Gastrocnemius medialis (tissue), 4 donors: ENCODE data around the gene KIAA0040. TPM values are rescaled to one million over a fixed set of nuclear protein-coding genes. Genes with fewer than 3 reads are reported as not detected.

Experiments used
- ATAC-seq, 2 donors: fragments of 150-250 bp; one replicate each; pipeline ENCODE4 v1.9.1; 2016
- DNase-seq, 2 donors: peaks; one replicate each; pipeline ENCODE4 v3.0.0-alpha.2; 2019
- H3K27ac ChIP-seq, 4 donors: fragments of 200-600 bp; sonication (generic); 1 replicate in 1 of 4; 2 replicates in 3 of 4; pipeline ENCODE4 v1.5.1; 2016 to 2018; ENCODE audit warnings: mild to moderate bottlenecking in 2 of 4, moderate library complexity in 1 of 4
- H3K27me3 ChIP-seq, 3 donors: fragments of 200-600 bp; sonication (generic) in 2 of 3; 1 replicate in 1 of 3; 2 replicates in 2 of 3; pipeline versions ENCODE4 v1.5.1 to v1.6.0; 2016 to 2019; ENCODE audit warnings: mild to moderate bottlenecking in 1 of 3, moderate library complexity in 1 of 3
- H3K36me3 ChIP-seq, 2 donors: fragments of 200-600 bp; sonication (generic) in 1 of 2; one replicate each; pipeline ENCODE4 v1.5.1; 2017 to 2018
- H3K4me1 ChIP-seq, 2 donors: fragments of 200-600 bp; sonication (generic) in 1 of 2; one replicate each; pipeline ENCODE4 v1.5.1; 2016 to 2017; ENCODE audit warnings: mild to moderate bottlenecking in 2 of 2
- H3K4me3 ChIP-seq, 4 donors: fragments of 200-600 bp; sonication (generic) in 3 of 4; 1 replicate in 1 of 4; 2 replicates in 3 of 4; pipeline ENCODE4 v1.5.1; 2016 to 2019; ENCODE audit warnings: mild to moderate bottlenecking in 2 of 4
- H3K9me3 ChIP-seq, 3 donors: fragments of 200-600 bp; sonication (generic) in 2 of 3; 1 replicate in 1 of 3; 2 replicates in 2 of 3; pipeline ENCODE4 v1.5.1; 2016 to 2019
- POLR2A ChIP-seq, 2 donors: fragments of 450-650 bp; IDR thresholded peaks; one replicate each; pipeline ENCODE4 v1.6.1; 2017; ENCODE audit warnings: antibody characterized with exemption in 2 of 2, mild to moderate bottlenecking in 2 of 2, moderate library complexity in 2 of 2
- in situ Hi-C, 4 donors: fragments of 200-750 bp; cut with MboI; loops; one replicate each; pipeline versions ENCODE4 v1.15.0 to v1.8.0; 2017; ENCODE audit warnings: low sequenced_read_pairs in 4 of 4
- intact Hi-C: fragments of 100-400 bp; cut with DNase I; formaldehyde crosslinking; loops from one replicate; pipeline ENCODE4 v1.15.1; 2023; ENCODE audit warnings: low total_unique reads
- total RNA-seq, 4 donors: library from RNA; depleted of rRNA; stranded (reverse); fragments of >200 nt; gene quantifications; one replicate each; pipeline versions ENCODE4 v1.1.0 to v1.2.3, GENCODE V29; 2016
- TF ChIP-seq, protein P1 (sequence below), 5 experiments: fragments of 450-650 bp in 3 of 5; fragments of 200-600 bp in 2 of 5; sonication (generic) in 2 of 5; IDR thresholded peaks in 4 of 5; conservative IDR thresholded peaks in 1 of 5; 1 replicate in 4 of 5; 2 replicates in 1 of 5; pipeline ENCODE4 v1.5.1; 2016 to 2019; ENCODE audit warnings: antibody characterized with exemption in 5 of 5, mild to moderate bottlenecking in 3 of 5, moderate library complexity in 3 of 5

The KIAA0040 gene
- total RNA-seq, 4 donors from 2014 or later, result 17.5 to 33.1 (median 19.5) TPM

DNA sequence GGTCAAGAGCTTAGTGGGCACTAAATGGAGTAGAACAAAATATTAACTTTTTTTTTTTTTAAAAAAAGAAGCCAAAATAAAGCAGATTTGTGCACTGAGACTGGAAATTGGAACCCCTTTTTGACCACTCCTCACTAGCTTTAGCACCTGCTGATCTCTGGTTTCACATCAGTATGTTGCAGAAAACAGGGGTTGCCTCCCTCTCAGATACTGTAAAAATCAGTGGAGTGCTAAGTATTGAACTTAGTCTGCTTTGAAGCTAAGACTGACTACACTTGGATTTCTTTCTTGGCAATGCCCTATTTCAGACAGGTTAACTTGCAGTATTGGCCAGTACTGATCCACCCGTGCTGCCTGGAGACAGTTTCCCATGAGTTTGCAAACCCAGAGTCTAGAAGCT is 2.7 kb upstream of the KIAA0040 start:
- no peaks in the 10 kb centered on the region for H3K36me3 ChIP-seq
- ATAC-seq (no peak), DNase-seq (no peak)
- in situ Hi-C loops (no loop called here), intact Hi-C loops (no loop called here)
- H3K4me3 ChIP-seq, result no peak overlapping the region
- H3K9me3 ChIP-seq, result no peaks in the 10 kb centered on the region
- H3K4me1 ChIP-seq, result peaks cover 13 to 25% of the 10 kb centered on the region in 2 donors
- no peaks in the 10 kb centered on the region for H3K27me3 ChIP-seq
- TF ChIP-seq POLR2A (IDR thresholded peaks at IDR 0.05), result no peak
- TF ChIP-seq, protein P1, sequence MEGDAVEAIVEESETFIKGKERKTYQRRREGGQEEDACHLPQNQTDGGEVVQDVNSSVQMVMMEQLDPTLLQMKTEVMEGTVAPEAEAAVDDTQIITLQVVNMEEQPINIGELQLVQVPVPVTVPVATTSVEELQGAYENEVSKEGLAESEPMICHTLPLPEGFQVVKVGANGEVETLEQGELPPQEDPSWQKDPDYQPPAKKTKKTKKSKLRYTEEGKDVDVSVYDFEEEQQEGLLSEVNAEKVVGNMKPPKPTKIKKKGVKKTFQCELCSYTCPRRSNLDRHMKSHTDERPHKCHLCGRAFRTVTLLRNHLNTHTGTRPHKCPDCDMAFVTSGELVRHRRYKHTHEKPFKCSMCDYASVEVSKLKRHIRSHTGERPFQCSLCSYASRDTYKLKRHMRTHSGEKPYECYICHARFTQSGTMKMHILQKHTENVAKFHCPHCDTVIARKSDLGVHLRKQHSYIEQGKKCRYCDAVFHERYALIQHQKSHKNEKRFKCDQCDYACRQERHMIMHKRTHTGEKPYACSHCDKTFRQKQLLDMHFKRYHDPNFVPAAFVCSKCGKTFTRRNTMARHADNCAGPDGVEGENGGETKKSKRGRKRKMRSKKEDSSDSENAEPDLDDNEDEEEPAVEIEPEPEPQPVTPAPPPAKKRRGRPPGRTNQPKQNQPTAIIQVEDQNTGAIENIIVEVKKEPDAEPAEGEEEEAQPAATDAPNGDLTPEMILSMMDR (IDR thresholded peaks at IDR 0.05 in 4 of 5, conservative IDR thresholded peaks at IDR 0.05 in 1 of 5), result no peak
- H3K27ac ChIP-seq, result no peak overlapping the region

DNA sequence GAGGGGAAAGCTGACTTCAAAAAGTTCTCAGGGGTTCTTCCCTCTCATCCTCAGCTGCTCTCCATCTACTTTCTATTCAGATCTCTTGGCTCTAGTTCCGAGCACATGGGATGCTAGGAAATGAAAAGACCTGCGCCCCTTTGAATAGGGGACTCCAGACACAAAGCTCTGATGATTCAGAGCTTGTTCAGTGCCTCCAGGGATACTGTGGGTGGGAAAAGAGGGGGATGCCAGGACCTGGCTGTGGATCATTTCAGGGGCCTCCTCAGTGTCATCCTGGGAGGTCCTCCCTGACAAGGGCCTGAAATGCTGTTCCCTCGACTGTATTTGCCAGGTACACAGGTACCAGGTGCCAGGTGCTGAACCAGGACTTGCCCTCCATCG is 943 bp upstream of the KIAA0040 start:
- Histone ChIP-seq H3K27me3 (no peaks in the 10 kb centered on the region), H3K4me3 (peak overlapping the region; percentile 76 to 90 (median 78)), H3K9me3 (no peaks in the 10 kb centered on the region), H3K27ac (peak overlapping the region; percentile 86 to 95 (median 91)), H3K36me3 (no peaks in the 10 kb centered on the region), H3K4me1 (peaks cover 10 to 36% of the 10 kb centered on the region in 2 donors)
- ATAC-seq, result peak in 1 of 2 donors; percentile 2
- DNase-seq, result no peak
- in situ Hi-C loops (no loop called here), intact Hi-C loops (loop anchor here (2.0 to 5.0 kb wide), 2 partner anchors 39 to 171 kb away; partner anchors contain the start of gene MRPS14)
- no peak for TF ChIP-seq POLR2A (IDR thresholded peaks at IDR 0.05)
- TF ChIP-seq, protein P1 (IDR thresholded peaks at IDR 0.05 in 4 of 5, conservative IDR thresholded peaks at IDR 0.05 in 1 of 5), result no peak

DNA sequence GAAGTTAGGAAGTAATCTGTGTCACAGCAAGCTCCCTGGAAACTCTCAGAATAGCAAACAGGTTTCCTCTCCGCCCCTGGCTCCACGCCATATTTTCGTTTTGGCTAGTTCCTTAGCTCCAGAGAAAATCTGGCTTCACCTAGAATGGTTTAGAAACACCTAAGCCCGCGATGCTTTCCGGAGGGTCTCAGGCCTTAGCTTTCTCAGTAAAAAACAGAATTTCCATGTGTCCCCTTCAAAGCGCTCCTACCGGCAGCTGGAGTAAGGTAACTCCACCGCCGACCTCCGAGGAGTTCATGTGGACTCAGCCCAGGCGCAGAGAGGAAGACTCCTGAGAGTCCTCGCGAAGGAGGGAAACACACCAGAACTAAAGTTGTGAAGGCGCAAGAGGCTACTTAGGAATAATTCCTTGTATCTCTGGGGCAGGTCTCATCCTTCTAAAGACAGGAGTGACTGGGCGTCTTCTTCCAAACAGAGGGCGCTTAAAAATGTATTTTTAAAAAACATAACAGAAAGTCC is 406 bp downstream of the KIAA0040 start:
- intact Hi-C loops (loop anchor here (2.0 to 5.0 kb wide), 2 partner anchors 37 to 170 kb away; partner anchors contain the start of gene MRPS14), in situ Hi-C loops (no loop called here)
- Histone ChIP-seq H3K36me3 (no peaks in the 10 kb centered on the region), H3K4me1 (peaks cover 10 to 49% of the 10 kb centered on the region in 2 donors), H3K27ac (peak overlapping the region; percentile 86 to 95 (median 91)), H3K9me3 (no peaks in the 10 kb centered on the region), H3K4me3 (peak overlapping the region; percentile 76 to 90 (median 78)), H3K27me3 (no peaks in the 10 kb centered on the region)
- DNase-seq (peak; percentile 41 to 61), ATAC-seq (peak; percentile 63 to 71)
- TF ChIP-seq POLR2A (IDR thresholded peaks at IDR 0.05), result no peak
- TF ChIP-seq, protein P1 (IDR thresholded peaks at IDR 0.05 in 4 of 5, conservative IDR thresholded peaks at IDR 0.05 in 1 of 5), result peak in 1 of 5 experiments; percentile 13

DNA sequence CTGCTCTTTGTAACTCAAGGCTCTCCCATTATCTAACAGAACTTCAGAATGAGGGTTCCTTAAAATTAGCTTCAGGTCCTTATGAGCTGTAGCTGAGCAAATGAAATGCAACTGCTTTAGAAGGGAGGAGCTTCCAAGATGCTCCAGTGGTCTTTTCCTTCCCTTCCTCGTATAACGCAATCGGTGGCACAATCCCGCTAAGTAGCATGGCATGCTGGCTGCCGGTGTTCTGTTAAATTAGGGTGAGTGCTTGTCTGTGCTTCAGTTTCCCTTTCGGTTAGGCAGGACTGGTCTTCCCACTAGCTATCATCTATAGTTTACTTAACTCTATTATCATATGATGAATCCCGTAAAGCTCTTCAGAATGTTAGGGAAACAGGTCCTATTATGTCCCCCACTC is 917 bp downstream of the KIAA0040 start:
- Histone ChIP-seq H3K27me3 (no peaks in the 10 kb centered on the region), H3K9me3 (no peaks in the 10 kb centered on the region), H3K27ac (peak overlapping the region; percentile 86 to 95 (median 91)), H3K4me3 (peak overlapping the region; percentile 76 to 90 (median 78)), H3K36me3 (no peaks in the 10 kb centered on the region), H3K4me1 (peaks cover 10 to 54% of the 10 kb centered on the region in 2 donors)
- ATAC-seq (peak; percentile 13 to 19), DNase-seq (peak in 1 of 2 donors; percentile 28)
- no peak for TF ChIP-seq POLR2A (IDR thresholded peaks at IDR 0.05)
- TF ChIP-seq, protein P1 (IDR thresholded peaks at IDR 0.05 in 4 of 5, conservative IDR thresholded peaks at IDR 0.05 in 1 of 5), result no peak
- intact Hi-C loops (loop anchor here (2.0 to 5.0 kb wide), 2 partner anchors 37 to 169 kb away; partner anchors contain the start of gene MRPS14), in situ Hi-C loops (no loop called here)
